Ascending aorta (tissue), 2 donors: ENCODE data around the gene CTNS. TPM values are rescaled to one million over a fixed set of nuclear protein-coding genes. Genes with fewer than 3 reads are reported as not detected.

Source experiments
- DNase-seq, 2 donors: peaks; one replicate each; pipeline ENCODE4 v3.0.0-alpha.2; 2019; ENCODE audit warnings: low spot score in 2 of 2
- H3K27ac ChIP-seq, 2 donors: fragments of 200-600 bp; sonication (generic); one replicate each; pipeline ENCODE4 v1.5.1; 2016 to 2017; ENCODE audit warnings: mild to moderate bottlenecking in 1 of 2
- H3K27me3 ChIP-seq: fragments of 200-600 bp; sonication (generic); one replicate; pipeline ENCODE4 v1.5.1; 2017
- H3K36me3 ChIP-seq, 2 donors: fragments of 200-600 bp; sonication (generic); one replicate each; pipeline ENCODE4 v1.5.1; 2016
- H3K4me1 ChIP-seq, 2 donors: fragments of 200-600 bp; sonication (generic); one replicate each; pipeline ENCODE4 v1.5.1; 2016 to 2017; ENCODE audit warnings: mild to moderate bottlenecking in 1 of 2
- H3K4me3 ChIP-seq, 2 donors: fragments of 200-600 bp; sonication (generic); one replicate each; pipeline ENCODE4 v1.5.1; 2016 to 2017; ENCODE audit warnings: mild to moderate bottlenecking in 1 of 2
- H3K9me3 ChIP-seq, 2 donors: fragments of 200-600 bp; sonication (generic); one replicate each; pipeline ENCODE4 v1.5.1; 2016
- intact Hi-C: fragments of 100-400 bp; cut with DNase I; formaldehyde crosslinking; loops from one replicate; pipeline ENCODE4 v1.15.1; 2023
- total RNA-seq: library from RNA; depleted of rRNA; stranded (reverse); fragments of >200 nt; gene quantifications from one replicate; pipeline ENCODE4 v1.1.0, GENCODE V29; 2016
- TF ChIP-seq, protein P1 (sequence below), 3 experiments: fragments of 200-600 bp in 2 of 3; fragments of 450-650 bp in 1 of 3; sonication (generic) in 2 of 3; IDR thresholded peaks; one replicate each; pipeline ENCODE4 v1.5.1; 2016 to 2019; ENCODE audit warnings: antibody characterized with exemption in 3 of 3, mild to moderate bottlenecking in 1 of 3, moderate library complexity in 1 of 3

The CTNS gene
- total RNA-seq, 1 donor from 2014 or later = 16.7 TPM

DNA sequence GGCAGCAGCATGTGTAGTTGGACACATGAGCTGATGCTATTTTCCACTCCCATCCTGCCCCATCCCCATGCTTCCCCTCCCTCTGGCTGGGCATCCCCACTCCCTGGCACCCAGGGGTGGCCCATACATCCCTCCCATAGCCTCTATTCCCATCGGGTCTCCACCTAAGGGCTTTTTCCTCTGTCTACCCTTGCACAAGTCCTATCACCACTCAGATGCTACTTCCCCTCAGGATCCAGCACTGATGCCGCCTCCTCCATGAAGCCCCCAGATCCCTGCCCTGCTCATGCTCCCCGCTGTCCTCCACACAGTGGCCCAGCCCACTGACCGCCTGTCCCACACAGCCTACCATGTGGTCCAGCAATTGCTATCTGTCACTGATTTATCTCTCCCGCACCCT, 43.2 kb upstream of the CTNS start:
- intact Hi-C loops = no loop called here
- DNase-seq = no peak
- Histone ChIP-seq H3K27ac (no peak overlapping the region), H3K9me3 (no peaks in the 10 kb centered on the region), H3K27me3 (no peaks in the 10 kb centered on the region), H3K4me1 (no peaks in the 10 kb centered on the region), H3K4me3 (no peak overlapping the region), H3K36me3 (peaks cover 7 to 31% of the 10 kb centered on the region in 2 donors)
- TF ChIP-seq, protein P1, sequence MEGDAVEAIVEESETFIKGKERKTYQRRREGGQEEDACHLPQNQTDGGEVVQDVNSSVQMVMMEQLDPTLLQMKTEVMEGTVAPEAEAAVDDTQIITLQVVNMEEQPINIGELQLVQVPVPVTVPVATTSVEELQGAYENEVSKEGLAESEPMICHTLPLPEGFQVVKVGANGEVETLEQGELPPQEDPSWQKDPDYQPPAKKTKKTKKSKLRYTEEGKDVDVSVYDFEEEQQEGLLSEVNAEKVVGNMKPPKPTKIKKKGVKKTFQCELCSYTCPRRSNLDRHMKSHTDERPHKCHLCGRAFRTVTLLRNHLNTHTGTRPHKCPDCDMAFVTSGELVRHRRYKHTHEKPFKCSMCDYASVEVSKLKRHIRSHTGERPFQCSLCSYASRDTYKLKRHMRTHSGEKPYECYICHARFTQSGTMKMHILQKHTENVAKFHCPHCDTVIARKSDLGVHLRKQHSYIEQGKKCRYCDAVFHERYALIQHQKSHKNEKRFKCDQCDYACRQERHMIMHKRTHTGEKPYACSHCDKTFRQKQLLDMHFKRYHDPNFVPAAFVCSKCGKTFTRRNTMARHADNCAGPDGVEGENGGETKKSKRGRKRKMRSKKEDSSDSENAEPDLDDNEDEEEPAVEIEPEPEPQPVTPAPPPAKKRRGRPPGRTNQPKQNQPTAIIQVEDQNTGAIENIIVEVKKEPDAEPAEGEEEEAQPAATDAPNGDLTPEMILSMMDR (IDR thresholded peaks at IDR 0.05) = no peak

- TF ChIP-seq, protein P1 (IDR thresholded peaks at IDR 0.05) = no peak
- no peak for DNase-seq
- Histone ChIP-seq H3K36me3 (peaks cover 7 to 30% of the 10 kb centered on the region in 2 donors), H3K27ac (no peak overlapping the region), H3K27me3 (no peaks in the 10 kb centered on the region), H3K9me3 (no peaks in the 10 kb centered on the region), H3K4me3 (no peak overlapping the region), H3K4me1 (no peaks in the 10 kb centered on the region)
- intact Hi-C loops = no loop called here
These were observed 42.3 kb upstream of the CTNS start for GRCh38 chr17:3594051-3594800.

DNA sequence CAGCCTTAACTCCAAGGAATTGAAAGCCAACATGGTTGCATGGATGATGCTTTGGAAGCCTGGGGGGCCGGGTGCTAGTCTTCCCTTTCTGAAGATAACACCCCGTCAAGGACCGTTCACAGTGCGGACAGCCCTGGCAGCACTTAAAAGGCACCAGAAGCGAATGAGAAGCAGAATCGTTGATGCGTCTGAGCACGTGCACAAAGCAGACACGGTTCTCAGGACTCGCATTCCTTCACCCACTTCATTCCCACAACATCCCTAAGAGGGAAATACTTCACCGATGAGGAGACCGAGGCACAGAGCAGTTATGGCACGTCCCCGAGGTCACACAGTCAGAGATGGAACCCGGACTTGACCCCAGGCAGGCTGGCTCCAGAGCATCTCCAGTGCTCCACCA, 41.6 kb upstream of the CTNS start:
- Histone ChIP-seq H3K27me3 (no peaks in the 10 kb centered on the region), H3K36me3 (peaks cover 3 to 22% of the 10 kb centered on the region in 2 donors), H3K9me3 (no peaks in the 10 kb centered on the region), H3K4me3 (no peak overlapping the region), H3K27ac (no peak overlapping the region), H3K4me1 (no peaks in the 10 kb centered on the region)
- TF ChIP-seq, protein P1 (IDR thresholded peaks at IDR 0.05) = no peak
- intact Hi-C loops = no loop called here
- DNase-seq = no peak

DNA sequence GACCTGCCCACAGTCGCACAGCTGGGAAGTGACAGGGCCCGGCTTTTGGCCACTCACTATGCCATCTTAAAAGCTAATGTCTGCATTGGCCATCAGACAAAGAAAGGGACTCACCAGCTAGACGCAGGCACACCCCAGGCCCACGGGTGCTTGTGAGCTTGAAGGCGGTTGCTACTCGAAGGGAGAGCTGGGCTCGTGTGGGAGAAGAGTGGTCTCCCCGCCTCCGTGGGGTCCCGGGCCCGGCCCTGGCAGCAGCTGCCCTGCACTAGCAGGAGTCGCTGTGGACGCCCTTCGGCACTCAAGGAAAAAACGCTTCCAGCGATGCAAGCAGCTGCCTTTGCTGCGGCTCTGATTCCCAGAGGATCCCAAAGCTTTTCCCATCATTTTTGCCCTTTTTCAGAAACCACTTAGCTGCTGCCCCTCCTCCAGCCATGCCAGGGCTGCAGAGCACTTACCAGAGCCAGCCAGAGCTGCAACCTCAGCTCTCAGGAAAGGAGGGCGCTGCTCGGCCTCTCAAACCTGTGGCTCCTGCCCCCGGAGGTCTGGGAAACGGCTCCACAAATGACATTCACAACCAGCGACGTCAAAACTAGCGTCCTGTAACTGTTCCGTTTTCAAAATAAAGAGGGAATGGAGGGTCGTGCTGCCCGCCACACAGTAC, 39.6 kb upstream of the CTNS start:
- no peaks in the 10 kb centered on the region for H3K9me3 ChIP-seq
- no peaks in the 10 kb centered on the region for H3K27me3 ChIP-seq
- no peak overlapping the region for H3K27ac ChIP-seq
- intact Hi-C loops = no loop called here
- TF ChIP-seq, protein P1 (IDR thresholded peaks at IDR 0.05) = no peak
- DNase-seq = no peak
- H3K36me3 ChIP-seq = peaks cover 0 to 5% of the 10 kb centered on the region in 2 donors
- no peak overlapping the region for H3K4me3 ChIP-seq
- H3K4me1 ChIP-seq = no peaks in the 10 kb centered on the region

DNA sequence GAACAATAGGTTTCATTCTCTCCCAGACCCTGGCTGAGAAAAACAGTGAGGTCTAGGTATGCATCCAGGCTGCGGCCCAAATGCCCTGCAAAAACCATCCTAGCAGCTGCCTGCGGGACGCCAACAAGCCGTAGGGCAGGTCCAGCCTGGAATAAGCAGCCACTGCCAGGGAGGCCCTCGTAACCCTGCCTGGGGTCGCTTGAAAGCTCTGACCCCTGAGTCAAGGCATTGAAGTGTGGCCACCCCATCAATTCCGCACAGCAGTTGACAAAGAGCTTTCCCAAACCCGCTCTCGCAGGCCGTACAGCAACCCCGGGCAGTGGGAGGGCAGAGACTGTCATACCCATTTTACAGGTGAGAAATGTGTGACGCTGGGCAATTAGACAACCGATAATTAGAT, 38.5 kb upstream of the CTNS start:
- H3K27ac ChIP-seq = no peak overlapping the region
- intact Hi-C loops = no loop called here
- H3K9me3 ChIP-seq = no peaks in the 10 kb centered on the region
- TF ChIP-seq, protein P1 (IDR thresholded peaks at IDR 0.05) = no peak
- H3K36me3 ChIP-seq = peaks cover 0 to 5% of the 10 kb centered on the region in 2 donors
- H3K4me3 ChIP-seq = no peak overlapping the region
- no peak for DNase-seq
- H3K27me3 ChIP-seq = no peaks in the 10 kb centered on the region
- H3K4me1 ChIP-seq = no peaks in the 10 kb centered on the region
